HCT116 (cell line): ENCODE results near the gene LSM10. TPM values are rescaled to one million over a fixed set of nuclear protein-coding genes. Genes with fewer than 3 reads are reported as not detected.

Experiments
- ATAC-seq: fragments of 200-7000 bp; cut with Tn5 transposase; 2 replicates; pipeline ENCODE4 v1.9.1; 2020; ENCODE audit warnings: mild to moderate bottlenecking, moderate library complexity
- BruUV-seq: library from RNA; stranded (reverse); fragments of 400-500 nt; replicated peaks from 2 replicates; lab custom pipeline; 2021; lab: Mats Ljungman, UMichigan
- CTCF ChIA-PET: fragments of 300-600 bp; sonication (Branson Sonifier 250); formaldehyde crosslinking; loops from one replicate; lab custom pipeline; 2021; ENCODE audit warnings: antibody characterized with exemption; lab: Charles Lee
- POLR2A ChIA-PET: fragments of 300-600, 350-600 bp; sonication (Branson Sonifier 250); formaldehyde crosslinking; loops from one replicate; lab custom pipeline; 2021; ENCODE audit warnings: antibody characterized with exemption; lab: Charles Lee
- RAD21 ChIA-PET, 2 experiments: fragments of 300-600 bp; sonication (Branson Sonifier 250); formaldehyde crosslinking; loops; one replicate each; lab custom pipeline; 2023; ENCODE audit warnings: low total read pairs in 2 of 2; ENCODE audit not compliant: uncharacterized antibody in 2 of 2, unreplicated experiment in 2 of 2, low non-redundant PET in 1 of 2; lab: Charles Lee
- DNase-seq: peaks from one replicate; pipeline ENCODE4 v3.0.0-alpha.2; 2010; ENCODE audit warnings: low read depth, low spot score
- H2AFZ ChIP-seq: fragments of 200-600 bp; shearing (Covaris generic), sonication (generic); 2 replicates; pipeline ENCODE4 v1.6.1; 2017; ENCODE audit warnings: low read depth, mixed run types, mixed read lengths, antibody characterized with exemption, low read length; ENCODE audit not compliant: poor library complexity, severe bottlenecking
- H3K27ac ChIP-seq: 2 replicates; pipeline ENCODE4 v1.5.1; 2012; ENCODE audit warnings: low read depth, low read length
- H3K27me3 ChIP-seq: fragments of 200-600 bp; sonication (generic); 2 replicates; pipeline ENCODE4 v1.6.1; 2016; ENCODE audit warnings: mixed run types, low read length, mixed read lengths; ENCODE audit not compliant: insufficient read depth
- H3K36me3 ChIP-seq, 2 experiments: fragments of 200-500 bp in 1 of 2; fragments of 200-600 bp in 1 of 2; sonication (Bioruptor generic) in 1 of 2; sonication (generic) in 1 of 2; 2 replicates each; pipeline versions ENCODE4 v1.5.1 to v1.6.1; 2014 to 2016; ENCODE audit warnings: low read length in 2 of 2, inconsistent platforms in 1 of 2, mixed read lengths in 1 of 2, mixed run types in 1 of 2; ENCODE audit not compliant: insufficient read depth in 2 of 2, control insufficient read depth in 1 of 2
- H3K4me1 ChIP-seq, 2 experiments: fragments of 200-600 bp in 1 of 2; sonication (generic) in 1 of 2; 2 replicates each; pipeline versions ENCODE4 v1.5.1 to v1.6.1; 2012 to 2017; ENCODE audit warnings: low read length in 2 of 2, inconsistent platforms in 1 of 2, mild to moderate bottlenecking in 1 of 2, mixed read lengths in 1 of 2, mixed run types in 1 of 2, moderate library complexity in 1 of 2; ENCODE audit not compliant: insufficient read depth in 2 of 2, control insufficient read depth in 1 of 2
- H3K4me2 ChIP-seq: fragments of 200-600 bp; sonication (generic); 2 replicates; pipeline ENCODE4 v1.6.1; 2017; ENCODE audit warnings: mixed run types, low read length, mixed read lengths
- H3K4me3 ChIP-seq, 2 experiments: fragments of 200-600 bp in 1 of 2; sonication (generic) in 1 of 2; replicated peaks in 1 of 2; 2 replicates each; pipeline ENCODE4 v1.5.1; 2011 to 2016; ENCODE audit warnings: low read length in 2 of 2, control low read depth in 1 of 2, low read depth in 1 of 2, mild to moderate bottlenecking in 1 of 2, mixed read lengths in 1 of 2, mixed run types in 1 of 2
- H3K79me2 ChIP-seq: fragments of 200-600 bp; sonication (generic); 2 replicates; pipeline ENCODE4 v1.6.1; 2017; ENCODE audit warnings: mild to moderate bottlenecking, mixed run types, low read length, moderate library complexity, mixed read lengths; ENCODE audit not compliant: insufficient read depth
- H3K9ac ChIP-seq: fragments of 200-600 bp; sonication (generic); 2 replicates; pipeline ENCODE4 v1.6.1; 2016; ENCODE audit warnings: low read length, mixed read lengths
- H3K9me2 ChIP-seq: fragments of 200-600 bp; sonication (generic), shearing (Covaris generic); 2 replicates; pipeline ENCODE4 v1.6.1; 2017; ENCODE audit warnings: mixed run types, mild to moderate bottlenecking, moderate library complexity; ENCODE audit not compliant: insufficient read depth
- H3K9me3 ChIP-seq, 2 experiments: fragments of 200-500 bp in 1 of 2; fragments of 200-600 bp in 1 of 2; sonication (Bioruptor generic) in 1 of 2; sonication (generic) in 1 of 2; 2 replicates each; pipeline ENCODE4 v1.6.1; 2014 to 2017; ENCODE audit warnings: low read length in 2 of 2, mixed read lengths in 2 of 2, inconsistent platforms in 1 of 2, low read depth in 1 of 2, mild to moderate bottlenecking in 1 of 2, mixed run types in 1 of 2, moderate library complexity in 1 of 2; ENCODE audit not compliant: control insufficient read depth in 1 of 2, insufficient read depth in 1 of 2
- H4K20me1 ChIP-seq: fragments of 200-600 bp; sonication (generic), shearing (Covaris generic); 2 replicates; pipeline ENCODE4 v1.6.1; 2017; ENCODE audit warnings: mixed run types, mild to moderate bottlenecking, moderate library complexity; ENCODE audit not compliant: insufficient read depth
- CBX3 ChIP-seq: IDR thresholded peaks from 2 replicates; pipeline ENCODE4 v1.6.1; 2012; ENCODE audit warnings: low read depth
- RAD21 ChIP-seq: IDR thresholded peaks from 2 replicates; pipeline ENCODE4 v1.6.1; 2012; ENCODE audit warnings: low read depth, mild to moderate bottlenecking
- intact Hi-C: fragments of 100-400 bp; cut with micrococcal nuclease; formaldehyde crosslinking; loops from 2 replicates; pipeline ENCODE4 v1.10.0; 2022
- total RNA-seq: library from RNA; stranded (reverse); gene quantifications from one replicate; pipeline ENCODE4 v1.2.1, GENCODE V29; 2021; ENCODE audit not compliant: unreplicated experiment
- TF ChIP-seq, protein P1 (sequence below): IDR thresholded peaks from 2 replicates; pipeline ENCODE4 v1.6.1; 2011; ENCODE audit warnings: mild to moderate bottlenecking, low read length, moderate library complexity; ENCODE audit not compliant: insufficient replicate concordance; ENCODE audit errors: extremely low read depth

The LSM10 gene
- total RNA-seq, 1 experiment from 2014 or later = 49.5 TPM

DNA sequence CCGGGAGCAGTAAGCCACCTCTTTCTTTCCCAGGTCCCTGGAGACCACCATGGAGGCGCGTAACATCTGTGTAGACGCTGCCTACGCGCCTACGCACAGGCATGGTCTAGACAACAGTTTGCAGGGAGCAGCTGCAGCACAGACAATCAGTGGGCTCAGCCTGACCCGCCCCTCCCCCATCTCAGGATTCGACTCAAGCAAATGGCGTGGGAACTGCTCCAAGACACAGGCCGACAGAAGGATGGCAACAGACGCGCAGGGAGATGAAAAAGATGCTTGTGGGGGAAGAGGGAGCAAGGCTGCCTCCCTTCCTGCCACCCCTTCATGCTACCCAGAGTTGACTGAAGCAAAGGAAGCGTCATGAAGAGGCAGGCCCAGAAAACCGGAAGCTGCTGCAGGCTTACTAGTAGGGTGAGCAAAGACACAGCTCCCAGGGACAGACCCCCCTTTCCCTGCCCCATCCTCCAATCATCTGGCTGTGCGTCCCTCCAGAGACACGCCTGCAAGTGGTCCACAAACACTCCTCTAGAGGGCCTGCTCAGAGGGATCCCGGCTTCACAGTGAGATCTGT lies 31.5 kb downstream of the LSM10 start:
- Histone ChIP-seq H3K9ac (no peak overlapping the region), H3K27me3 (no peaks in the 10 kb centered on the region), H3K4me3 (no peak overlapping the region), H3K4me1 (peaks cover 9 to 17% of the 10 kb centered on the region in 2 experiments; a peak in 3 of 4 replicates), H3K9me2 (no peaks in the 10 kb centered on the region), H4K20me1 (no peaks in the 10 kb centered on the region), H3K4me2 (no peak overlapping the region), H3K79me2 (peaks cover 41% of the 10 kb centered on the region), H3K9me3 (no peaks in the 10 kb centered on the region), H3K36me3 (peaks cover 0 to 10% of the 10 kb centered on the region in 2 experiments; a peak in 1 of 4 replicates), H3K27ac (no peak overlapping the region), H2AFZ (no peak overlapping the region)
- ATAC-seq (no peak), DNase-seq (no peak)
- CTCF ChIA-PET = no interaction called here
- no TSS peak for BruUV-seq
- intact Hi-C loops = loop anchor here (5.0 kb wide), 1 partner anchor 269 kb away; no protein-coding TSS in a partner anchor
- RAD21 ChIA-PET = no interaction called here
- TF ChIP-seq, protein P1, sequence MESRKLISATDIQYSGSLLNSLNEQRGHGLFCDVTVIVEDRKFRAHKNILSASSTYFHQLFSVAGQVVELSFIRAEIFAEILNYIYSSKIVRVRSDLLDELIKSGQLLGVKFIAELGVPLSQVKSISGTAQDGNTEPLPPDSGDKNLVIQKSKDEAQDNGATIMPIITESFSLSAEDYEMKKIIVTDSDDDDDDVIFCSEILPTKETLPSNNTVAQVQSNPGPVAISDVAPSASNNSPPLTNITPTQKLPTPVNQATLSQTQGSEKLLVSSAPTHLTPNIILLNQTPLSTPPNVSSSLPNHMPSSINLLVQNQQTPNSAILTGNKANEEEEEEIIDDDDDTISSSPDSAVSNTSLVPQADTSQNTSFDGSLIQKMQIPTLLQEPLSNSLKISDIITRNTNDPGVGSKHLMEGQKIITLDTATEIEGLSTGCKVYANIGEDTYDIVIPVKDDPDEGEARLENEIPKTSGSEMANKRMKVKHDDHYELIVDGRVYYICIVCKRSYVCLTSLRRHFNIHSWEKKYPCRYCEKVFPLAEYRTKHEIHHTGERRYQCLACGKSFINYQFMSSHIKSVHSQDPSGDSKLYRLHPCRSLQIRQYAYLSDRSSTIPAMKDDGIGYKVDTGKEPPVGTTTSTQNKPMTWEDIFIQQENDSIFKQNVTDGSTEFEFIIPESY = no peak
- POLR2A ChIA-PET = no interaction called here

DNA sequence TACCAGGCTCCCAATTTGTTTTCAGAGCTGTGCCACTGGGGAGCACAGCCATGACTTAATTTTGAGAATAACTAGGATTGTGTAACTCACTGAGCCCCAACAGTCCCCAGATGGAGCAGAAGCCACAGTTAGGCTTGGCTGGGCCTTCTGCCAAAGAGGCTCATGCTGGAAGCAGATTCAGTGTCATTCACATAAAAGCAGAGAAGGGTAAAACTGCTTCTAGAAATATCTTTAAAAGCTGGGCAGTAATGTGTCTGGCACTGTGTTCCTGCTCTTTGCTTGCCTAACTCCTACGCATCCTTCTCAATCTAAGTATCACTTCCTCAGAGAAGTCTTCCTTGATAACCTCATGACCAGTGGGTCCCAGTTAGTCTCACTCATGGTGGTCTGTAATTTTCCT lies 32.3 kb downstream of the LSM10 start:
- intact Hi-C loops = loop anchor here (5.0 kb wide), 1 partner anchor 268 kb away; no protein-coding TSS in a partner anchor
- TF ChIP-seq CBX3 (no peak), RAD21 (no peak)
- TF ChIP-seq, protein P1 = no peak
- POLR2A ChIA-PET = no interaction called here
- H3K9ac ChIP-seq = no peak overlapping the region
- no peaks in the 10 kb centered on the region for H3K9me2 ChIP-seq
- no TSS peak for BruUV-seq
- H3K36me3 ChIP-seq = peaks cover 0 to 10% of the 10 kb centered on the region in 2 experiments; a peak in 2 of 4 replicates
- no peak for ATAC-seq
- peaks cover 9 to 21% of the 10 kb centered on the region in 2 experiments; a peak in 3 of 4 replicates for H3K4me1 ChIP-seq
- H2AFZ ChIP-seq = no peak overlapping the region
- no peaks in the 10 kb centered on the region for H3K27me3 ChIP-seq
- H3K4me2 ChIP-seq = no peak overlapping the region
- no peak overlapping the region for H3K27ac ChIP-seq
- no peak for DNase-seq
- no peak overlapping the region for H3K4me3 ChIP-seq
- H3K9me3 ChIP-seq = no peaks in the 10 kb centered on the region
- H4K20me1 ChIP-seq = no peaks in the 10 kb centered on the region
- RAD21 ChIA-PET = no interaction called here
- H3K79me2 ChIP-seq = peaks cover 38% of the 10 kb centered on the region
- CTCF ChIA-PET = no interaction called here
